Transverse colon (tissue), 4 donors: ENCODE measurements around the gene LSM12.

Source experiments
- CTCF ChIP-seq, 5 experiments: fragments of 200-600 bp in 3 of 5; fragments of 450-650 bp in 2 of 5; sonication (generic) in 3 of 5; IDR thresholded peaks; 1 replicate in 2 of 5; 2 replicates in 3 of 5; pipeline ENCODE4 v1.5.1; 2016 to 2017; ENCODE audit warnings: antibody characterized with exemption in 5 of 5, inconsistent platforms in 3 of 5, mild to moderate bottlenecking in 2 of 5, moderate library complexity in 1 of 5
- POLR2AphosphoS5 ChIP-seq, 3 donors: sonication (generic); formaldehyde crosslinking; IDR thresholded peaks; one replicate each; pipeline ENCODE4 v1.6.1; 2016; ENCODE audit warnings: antibody characterized with exemption in 3 of 3

- no peak for TF ChIP-seq POLR2AphosphoS5 (IDR thresholded peaks at IDR 0.05)
- no peak for TF ChIP-seq CTCF (IDR thresholded peaks at IDR 0.05)
Observed at GRCh38 chr17:44097110-44097958, 30.9 kb upstream of the LSM12 start.
